ENCODE measurements around the gene ARHGAP27.

ARHGAP27 gene

DNA sequence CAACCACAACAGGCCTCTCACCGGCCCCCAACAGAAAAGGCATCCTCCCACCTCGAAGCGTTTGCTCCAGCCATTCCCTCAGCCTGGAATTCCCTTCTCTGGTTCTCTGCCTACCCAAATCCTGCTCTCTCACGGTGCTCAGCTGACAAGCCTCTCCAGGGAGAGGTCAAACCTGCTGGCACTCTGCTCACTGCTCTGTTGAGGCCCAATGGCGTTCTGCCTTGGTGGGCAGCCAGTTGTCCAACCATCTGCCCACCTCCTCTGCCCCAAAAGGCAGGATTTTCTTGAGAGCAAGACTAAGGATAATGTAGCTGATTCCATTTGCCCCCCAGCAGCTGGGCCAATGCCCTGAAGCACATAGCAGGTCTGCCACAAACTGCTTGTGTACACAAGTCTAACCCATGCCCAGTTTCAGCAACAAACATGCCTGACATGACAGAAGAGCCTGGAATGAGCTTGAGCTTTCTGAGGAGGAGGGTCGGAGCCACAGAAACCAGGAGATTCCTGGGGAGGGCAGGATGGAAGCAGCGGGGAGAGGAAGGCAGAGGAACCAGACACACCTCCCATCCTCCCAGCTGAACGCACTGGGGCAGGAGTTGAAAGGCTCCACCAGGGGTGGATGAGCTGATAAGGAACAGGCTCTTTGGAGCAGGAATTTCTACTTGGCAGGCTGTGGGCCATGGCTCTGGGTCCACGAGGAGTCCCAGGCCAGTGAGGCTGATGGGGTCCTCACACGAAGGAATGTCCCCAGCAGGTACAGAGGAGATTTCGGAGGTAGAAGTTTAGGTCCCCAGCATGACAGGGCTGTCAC is 23.9 kb downstream of the ARHGAP27 start:
- FAIRE-seq: no peak
- no peak for DNase-seq (ENCODE audit: low spot score)

DNA sequence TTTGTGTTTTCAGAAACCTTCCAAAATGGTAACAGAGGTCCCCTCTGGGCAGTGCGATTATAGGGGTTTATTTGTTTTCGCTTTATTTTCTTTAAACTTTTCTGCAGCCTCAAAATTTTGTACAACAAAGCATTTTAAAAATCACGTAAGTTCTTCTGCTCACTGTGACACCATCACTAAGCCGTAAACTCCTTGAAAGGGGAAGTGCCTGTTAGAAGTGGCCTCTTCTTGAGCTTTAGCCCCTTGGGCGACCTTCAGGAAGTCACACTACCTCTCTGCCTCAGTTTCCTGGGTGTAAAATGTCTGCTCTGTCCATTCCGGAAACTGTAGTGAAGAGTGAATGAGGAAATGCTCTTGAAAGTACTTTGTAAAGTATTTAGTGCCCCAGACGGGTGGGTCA is 26.6 kb downstream of the ARHGAP27 start:
- FAIRE-seq (no peak), DNase-seq (ENCODE audit: low spot score) (no peak)

DNA sequence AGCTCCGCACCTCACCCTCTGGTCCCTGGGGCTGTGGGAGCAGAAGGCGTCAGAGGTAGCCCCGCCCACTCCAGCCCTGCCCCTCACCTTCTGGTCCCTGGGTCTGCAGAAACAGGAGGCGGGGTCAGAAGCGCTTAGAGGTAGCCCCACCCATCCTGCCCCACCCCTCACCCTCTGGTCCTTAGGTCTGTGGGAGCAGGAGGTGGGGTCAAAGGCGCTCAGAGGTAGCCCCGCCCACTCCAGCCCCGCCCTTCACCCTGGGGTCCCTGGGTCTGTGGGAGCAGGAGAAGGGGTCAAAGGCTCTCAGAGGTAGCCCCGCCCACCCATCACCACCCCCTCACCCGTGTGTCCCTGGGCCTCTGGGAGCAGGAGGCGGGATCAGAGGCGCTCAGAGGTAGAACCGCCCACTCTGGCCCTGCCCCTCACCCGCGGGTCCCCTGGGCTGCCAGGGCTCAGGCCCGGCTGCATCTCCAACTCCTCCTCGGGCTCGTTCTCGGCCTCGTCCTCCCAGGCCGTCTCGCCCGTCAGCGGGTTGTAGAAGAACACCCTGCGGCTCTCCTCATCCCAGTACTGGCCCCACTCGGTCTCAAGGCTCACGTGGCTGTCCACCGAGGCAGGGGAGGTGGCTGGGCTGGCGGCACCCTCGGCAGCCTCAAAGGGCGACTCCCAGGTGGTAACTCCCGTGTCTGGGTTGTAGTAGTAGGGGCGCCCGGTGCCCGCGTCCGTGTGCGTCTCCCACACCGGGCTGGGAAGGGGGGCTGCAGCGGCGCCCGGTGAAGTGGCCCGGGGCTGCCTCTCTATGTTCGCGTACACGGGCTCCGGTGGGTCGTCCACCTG is 27.2 kb downstream of the ARHGAP27 start:
- FAIRE-seq (no peak), DNase-seq (ENCODE audit: low spot score) (no peak)

DNA sequence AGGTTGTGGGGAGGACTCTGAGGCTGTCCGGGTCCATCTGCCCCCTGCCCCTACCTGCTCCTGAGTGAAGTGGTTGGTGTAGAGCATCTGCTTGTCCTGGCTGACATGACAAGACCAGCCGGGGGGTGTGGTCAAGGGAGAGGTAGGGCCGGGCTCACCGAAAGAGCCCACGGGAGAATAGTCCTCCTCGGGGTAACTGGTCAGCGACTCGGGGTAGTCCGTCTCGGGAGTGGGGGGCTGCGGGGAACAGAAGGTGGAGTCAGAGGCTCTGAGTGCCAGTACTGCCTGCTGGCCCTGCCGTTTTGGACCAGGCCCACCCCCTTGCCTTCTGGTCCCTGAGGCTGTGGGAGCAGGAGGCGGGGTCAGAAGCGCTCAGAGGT is 27.8 kb downstream of the ARHGAP27 start:
- no peak for DNase-seq (ENCODE audit: low spot score)
- no peak for FAIRE-seq

DNA sequence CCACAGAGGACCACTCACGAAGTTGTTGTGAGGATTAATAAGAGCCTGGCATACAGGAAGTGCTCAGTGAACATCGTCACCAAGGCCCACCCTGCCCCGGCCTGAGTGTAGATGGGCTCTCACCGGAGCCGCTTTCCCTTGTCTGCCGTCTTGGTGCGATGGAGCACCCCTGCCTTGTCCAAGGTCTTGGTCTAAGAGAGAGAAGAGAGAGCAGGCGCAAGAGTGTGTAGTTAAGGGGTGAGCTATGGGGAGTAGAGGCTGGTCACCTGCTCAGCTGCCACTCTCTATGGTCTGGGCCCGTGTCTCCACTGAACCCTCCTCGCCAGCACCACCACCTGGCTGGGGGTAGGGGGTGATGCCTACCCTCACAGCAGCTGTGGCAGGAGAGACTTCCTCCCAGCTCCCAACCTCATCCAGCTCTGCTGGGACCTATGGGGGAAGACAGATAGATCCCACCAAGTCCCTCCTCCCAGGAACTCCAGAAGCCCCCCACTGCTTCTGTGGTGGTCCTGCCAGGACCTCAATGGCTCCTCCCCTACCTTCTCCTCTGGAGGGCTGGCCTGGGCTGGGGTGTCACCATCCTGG is 28.7 kb downstream of the ARHGAP27 start:
- DNase-seq (ENCODE audit: low spot score) (no peak), FAIRE-seq (no peak)

DNA sequence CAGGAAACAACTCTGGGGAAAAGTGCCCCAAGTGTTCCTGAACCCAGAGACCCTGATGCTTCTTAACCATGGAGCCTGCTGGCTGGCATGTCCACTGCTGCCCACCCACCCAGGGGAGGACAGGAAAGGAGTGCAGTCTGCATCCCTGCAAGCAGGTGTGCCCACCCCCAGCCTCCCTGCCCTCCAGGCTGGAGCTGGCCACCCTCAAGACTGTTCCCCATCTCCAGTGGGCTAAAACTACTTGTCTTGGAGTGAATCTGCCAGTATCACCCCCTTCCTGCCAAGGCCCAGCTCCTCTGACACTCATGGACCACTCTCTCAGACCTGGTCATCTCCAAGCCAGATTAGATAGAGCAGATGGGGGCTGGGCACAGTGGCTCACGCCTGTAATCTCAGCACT is 29.8 kb downstream of the ARHGAP27 start:
- DNase-seq (ENCODE audit: low spot score) (no peak), FAIRE-seq (no peak)

DNA sequence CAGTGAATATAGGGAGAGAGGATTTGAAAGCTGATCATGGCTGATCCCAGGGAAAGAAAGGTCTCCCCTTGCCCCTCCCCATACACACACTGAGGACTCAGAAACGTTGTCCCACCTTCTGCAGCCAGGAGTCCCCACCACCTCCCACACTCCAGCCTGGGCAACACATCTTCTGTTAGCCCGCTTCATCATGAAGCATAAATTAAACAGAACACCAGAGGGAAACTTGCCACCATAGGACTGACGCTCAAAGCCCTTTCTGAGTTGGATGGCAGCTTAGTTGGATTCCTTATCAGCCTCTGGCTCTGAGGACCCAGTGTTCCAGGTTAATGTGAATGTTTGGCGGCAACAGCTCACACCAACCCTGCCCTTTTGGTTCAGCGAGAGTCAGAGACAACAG is 33.9 kb downstream of the ARHGAP27 start:
- FAIRE-seq: no peak
- no peak for DNase-seq (ENCODE audit: low spot score)

DNA sequence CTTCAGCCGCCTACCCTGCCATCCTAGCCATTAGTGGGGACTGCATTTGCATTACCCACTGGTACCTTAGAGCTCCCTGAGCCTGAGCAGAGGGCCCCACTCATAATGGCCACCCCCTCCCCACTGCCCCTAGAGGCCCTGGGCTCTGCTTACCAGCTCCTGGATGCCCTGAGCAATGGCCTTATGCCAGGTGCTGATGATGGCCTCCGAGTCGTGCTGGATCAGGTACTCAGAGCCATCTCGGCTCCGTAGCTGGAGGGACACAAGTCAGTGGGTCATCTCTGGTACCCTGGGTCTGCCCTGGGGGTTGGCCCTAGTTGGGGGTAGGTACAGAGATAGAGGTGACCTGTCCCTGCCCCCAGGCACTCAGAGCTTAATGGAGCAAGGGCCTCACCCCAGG is 34.9 kb downstream of the ARHGAP27 start:
- no peak for FAIRE-seq
- DNase-seq (ENCODE audit: low spot score): no peak

DNA sequence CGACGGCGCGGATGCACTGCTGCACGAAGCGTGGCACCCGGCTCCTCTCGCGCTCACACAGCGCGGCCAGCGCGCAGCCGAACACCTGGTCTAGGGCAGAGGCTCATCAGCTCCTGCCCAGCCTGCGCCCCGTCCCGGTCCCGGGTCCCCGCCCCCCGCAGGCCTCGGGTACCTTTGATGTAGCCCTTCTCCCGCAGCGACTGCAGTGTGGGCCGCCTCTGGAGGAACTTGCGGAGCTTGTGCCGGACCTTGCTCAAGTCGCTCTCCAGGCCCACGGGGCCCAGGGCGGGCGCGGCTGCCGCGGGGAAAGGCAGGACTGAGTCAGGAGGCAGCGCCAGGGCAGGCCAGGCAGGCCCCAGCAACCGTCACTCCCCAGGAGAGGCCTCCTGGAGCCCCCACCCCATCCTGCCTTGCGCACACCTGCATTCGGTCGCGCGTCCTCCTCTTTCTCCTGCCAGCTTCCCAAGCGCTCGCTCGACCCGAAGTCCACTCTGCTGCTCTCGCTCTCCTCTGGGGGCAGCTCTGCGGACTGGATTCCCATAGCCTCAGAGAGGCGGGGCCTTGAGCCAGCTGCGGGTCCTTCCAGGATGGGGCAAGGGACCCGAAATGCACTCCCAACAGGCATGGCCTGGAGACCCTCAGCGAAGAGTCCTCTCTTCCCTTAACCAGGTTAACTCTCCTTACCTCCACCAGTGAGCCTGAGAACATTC is 36.0 kb downstream of the ARHGAP27 start:
- DNase-seq (ENCODE audit: low spot score) (no peak), FAIRE-seq (no peak)

DNA sequence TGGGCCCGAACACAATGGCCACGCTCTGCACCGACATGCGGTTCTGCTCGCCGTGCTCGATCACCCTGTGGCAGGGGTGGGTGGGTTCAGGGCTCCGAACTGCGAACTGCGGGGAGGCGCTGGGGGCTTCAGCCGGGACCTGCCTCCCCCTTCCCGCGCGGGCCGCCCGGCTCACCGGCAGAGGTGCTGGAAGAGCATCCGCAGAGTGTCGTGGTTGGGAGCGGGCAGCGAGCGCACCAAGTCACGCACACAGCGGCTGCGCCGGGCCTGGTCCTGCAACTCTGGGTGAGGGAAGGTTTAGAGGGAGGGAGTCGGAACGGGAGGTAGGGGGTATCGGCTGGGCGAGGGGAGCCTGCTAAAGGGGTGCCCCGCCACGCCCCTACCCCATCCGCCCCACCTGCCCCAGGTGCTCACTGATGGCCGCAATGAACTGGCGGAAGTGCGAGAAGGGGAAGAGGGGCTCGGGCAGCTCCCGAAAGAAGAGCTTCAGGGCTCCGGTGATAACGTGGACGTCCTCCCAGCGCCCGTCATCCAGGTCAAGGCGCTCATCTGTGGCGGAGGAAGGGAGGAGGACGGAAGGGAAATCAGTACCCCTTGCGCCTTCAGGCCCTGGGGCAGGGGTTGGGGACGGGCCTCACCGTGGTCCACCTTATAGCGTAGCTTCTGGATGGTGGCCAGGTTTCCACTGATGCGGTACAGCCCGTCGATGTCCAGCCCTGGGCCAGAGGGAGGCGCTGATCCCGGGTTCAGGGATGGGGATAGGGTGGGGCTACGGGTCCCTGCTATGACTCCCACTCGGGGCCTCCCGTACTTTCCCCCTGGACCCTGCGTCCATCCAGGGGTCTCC is 36.9 kb downstream of the ARHGAP27 start:
- FAIRE-seq (no peak), DNase-seq (ENCODE audit: low spot score) (no peak)

DNA sequence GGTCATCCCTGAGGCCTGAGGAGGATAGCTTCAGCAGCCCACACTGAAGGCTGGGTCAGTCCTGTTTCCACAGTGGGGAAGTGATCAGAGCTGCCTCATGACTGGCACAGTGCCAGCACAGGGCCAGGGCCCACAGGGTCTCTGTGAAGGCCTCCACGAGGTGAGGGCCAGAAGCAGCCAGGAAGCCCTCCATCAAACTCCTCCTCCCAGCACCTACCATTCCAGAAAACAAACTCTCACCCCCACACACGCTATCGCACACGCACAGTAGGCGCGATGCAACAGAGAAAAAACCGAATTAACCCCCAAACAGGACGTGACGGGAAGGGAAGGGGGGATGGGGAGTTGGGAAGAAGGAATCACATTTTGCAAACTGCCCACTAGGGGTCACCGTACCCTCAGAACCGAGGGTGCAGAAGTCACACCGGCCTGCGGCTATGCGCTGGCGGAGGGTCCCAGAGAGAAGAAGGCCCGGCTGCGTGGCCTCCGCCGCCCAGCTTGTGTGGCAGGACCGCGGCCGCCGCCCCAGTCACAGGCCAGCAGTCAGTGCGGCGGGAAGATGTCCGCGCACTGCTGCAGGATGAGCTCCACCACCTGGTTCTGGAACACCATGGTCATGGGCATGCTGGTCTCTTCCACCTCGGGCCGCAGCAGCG is 37.6 kb downstream of the ARHGAP27 start:
- peak; percentile 93 for FAIRE-seq

DNA sequence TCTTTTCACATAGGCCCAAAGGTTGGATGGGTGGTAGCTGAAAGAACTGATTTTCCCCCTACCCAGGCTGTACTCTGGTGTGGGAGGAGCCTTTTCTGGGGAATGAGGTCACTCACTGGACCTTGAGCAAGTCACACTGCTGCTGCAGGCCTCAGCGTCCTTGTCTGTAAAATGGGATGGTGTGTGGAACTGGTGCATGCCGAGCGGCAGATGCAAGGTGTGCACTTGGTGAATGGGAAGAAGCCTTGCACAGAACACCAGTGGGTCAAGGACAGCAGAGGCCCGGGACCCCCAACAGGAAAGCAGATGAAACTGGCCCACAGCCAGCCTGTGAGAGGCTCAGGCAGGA is 38.1 kb downstream of the ARHGAP27 start:
- DNase-seq (ENCODE audit: low spot score): no peak
- no peak for FAIRE-seq

More for the DNA sequence above, 37.6 kb downstream of the ARHGAP27 start:
- peak; percentile 77 for DNase-seq (ENCODE audit: low spot score)

DNA sequence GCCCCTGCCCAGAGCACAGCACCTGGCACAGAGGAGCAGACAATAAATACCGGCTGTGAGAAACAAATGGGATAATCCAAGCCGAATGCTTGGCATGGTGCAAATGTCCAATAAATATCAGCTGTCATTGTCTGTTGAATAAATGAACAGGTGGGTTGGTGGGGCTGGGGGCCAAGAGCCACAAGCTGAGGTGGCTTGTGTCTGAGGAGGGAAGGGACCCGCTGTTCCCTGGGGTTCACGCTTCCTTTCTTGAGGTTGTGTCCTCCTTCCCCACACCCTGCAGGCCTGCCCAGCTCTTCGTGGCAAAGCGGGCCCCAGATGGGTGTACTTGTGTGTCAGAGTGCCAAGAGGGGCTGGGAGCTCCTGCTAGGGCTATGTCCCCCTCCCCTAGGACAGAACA is 38.6 kb downstream of the ARHGAP27 start:
- DNase-seq (ENCODE audit: low spot score) (no peak), FAIRE-seq (no peak)

DNA sequence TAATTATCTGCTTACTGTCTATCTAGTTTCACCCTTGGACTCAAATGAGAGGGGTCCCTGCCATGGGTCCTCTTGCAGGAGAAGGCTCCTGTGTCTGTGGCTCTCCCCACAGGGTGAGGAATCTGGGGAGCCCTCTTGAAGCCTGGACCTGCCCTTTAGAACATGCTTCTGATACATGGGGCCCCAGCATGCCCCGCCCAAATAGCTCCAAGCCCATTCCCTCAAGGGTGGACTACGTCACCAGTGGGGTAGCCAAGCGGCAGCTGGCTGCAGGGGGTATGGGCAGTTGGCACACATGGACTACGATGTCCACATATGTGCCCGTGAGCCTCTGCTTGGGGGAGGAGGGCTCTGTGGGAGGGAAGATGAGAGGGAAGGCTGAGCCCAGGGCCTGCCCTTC is 39.3 kb downstream of the ARHGAP27 start:
- FAIRE-seq (no peak), DNase-seq (ENCODE audit: low spot score) (no peak)

DNA sequence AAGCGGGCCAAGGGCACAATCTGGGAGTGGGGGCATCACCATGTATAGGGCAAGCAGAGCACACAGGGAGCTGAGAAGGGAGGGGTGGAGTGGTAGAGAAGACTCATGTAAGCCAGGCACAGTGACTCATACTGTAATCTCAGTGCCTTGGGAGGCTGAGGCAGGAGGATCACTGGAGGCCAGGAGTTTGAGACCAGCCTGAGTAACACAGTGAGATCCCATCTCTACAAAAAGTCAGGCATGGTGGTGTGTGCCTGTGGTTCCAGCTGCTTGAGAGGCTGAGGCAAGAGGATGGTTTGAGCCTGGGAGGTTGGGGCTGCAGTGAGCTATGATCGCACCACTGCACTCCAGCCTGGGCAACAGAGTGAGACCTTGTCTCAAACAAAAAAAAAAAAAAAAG is 40.8 kb downstream of the ARHGAP27 start:
- no peak for DNase-seq (ENCODE audit: low spot score)
- FAIRE-seq: no peak

DNA sequence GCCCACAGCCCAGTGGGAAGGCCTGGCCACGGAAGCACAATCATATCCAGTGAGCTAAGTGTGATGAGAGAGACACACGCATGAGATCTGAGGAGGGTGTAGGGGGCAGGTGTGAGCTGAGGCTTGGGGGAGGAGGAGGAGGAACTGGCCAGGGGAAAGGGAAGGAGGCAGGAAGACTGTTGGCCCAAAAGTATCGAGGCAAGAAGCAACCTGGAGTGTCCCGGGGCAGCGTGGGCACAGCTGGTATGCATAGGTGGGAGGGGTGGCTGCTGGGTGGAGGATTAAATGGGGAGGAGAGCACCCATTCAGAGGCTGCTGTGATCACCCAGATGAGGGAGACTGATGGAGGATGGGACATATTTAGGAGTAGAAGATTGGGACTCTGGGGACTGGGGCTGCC is 41.4 kb downstream of the ARHGAP27 start:
- FAIRE-seq (no peak), DNase-seq (ENCODE audit: low spot score) (no peak)

DNA sequence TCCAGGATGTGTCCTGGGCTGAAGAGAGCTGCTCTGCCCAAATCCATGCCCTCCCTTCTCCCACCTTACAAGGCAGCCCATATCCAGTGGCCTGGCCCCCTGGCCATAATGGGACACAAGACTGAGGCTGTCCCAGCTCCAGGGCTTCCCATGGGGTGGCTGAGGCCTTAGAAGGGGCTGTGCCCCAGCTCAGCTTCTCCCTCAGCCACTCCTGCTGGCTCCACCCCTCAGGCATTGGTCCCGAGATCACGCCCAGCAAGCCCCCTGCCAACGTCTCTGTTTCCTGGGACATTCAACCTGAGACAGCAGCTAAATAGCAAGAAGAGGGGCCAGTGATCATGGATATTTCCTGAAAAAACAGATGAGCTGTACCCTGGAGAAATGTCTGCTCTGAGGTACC is 43.3 kb downstream of the ARHGAP27 start:
- FAIRE-seq: no peak
- no peak for DNase-seq (ENCODE audit: low spot score)

DNA sequence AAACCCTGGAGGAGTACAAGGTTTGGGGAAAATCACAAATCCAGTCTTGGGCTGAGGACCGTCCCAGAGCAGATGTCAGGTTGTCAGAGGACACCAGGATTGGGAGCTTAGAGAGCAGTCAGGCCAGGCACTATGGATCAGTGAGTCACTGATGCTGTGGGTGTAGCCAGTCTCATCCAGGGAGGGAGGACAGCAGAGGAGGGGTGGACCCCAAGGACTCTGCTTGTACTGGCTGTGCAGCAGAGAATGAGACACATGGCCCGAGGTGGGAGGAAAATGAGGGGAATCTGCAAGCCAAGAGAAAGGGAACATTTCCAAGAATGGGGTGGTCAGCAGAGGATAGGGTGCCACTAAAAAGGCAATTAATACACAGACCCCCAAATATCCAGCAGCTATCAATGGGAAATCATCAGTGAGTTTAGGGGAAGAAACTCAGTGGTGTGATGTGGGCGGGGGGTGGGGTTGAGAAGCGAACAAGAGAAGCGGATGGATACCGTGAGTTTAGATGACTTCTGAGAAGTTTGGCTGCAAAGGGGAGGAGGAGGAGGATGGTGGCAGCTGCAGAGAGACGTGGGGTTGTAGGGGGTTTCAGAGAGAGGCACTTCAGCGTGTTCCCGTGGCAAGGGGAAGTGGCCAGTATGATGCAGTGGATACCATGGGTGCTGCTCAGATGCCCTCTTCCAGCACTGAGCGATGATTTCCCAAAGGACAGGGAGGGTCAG is 43.9 kb downstream of the ARHGAP27 start:
- DNase-seq (ENCODE audit: low spot score) (no peak), FAIRE-seq (no peak)

DNA sequence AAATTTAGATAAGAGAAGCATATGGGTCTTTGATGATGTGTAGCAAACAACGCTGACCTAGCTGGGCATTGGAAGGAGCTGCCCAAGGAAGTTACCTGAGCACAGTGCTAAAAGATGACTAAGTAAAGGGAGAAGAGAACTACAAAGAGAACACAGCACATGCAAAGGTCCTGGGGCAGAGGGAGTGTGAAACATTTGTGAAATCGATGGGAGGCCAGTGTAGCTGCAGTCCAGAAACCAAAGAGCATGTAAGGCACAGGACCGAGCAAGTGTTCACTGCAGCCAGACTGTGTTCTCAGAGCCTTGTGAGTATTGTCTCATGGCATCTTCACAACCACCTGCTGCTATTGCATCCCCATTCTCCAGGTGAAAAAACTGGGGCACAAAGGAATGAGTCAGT is 44.9 kb downstream of the ARHGAP27 start:
- DNase-seq (ENCODE audit: low spot score) (no peak), FAIRE-seq (no peak)

DNA sequence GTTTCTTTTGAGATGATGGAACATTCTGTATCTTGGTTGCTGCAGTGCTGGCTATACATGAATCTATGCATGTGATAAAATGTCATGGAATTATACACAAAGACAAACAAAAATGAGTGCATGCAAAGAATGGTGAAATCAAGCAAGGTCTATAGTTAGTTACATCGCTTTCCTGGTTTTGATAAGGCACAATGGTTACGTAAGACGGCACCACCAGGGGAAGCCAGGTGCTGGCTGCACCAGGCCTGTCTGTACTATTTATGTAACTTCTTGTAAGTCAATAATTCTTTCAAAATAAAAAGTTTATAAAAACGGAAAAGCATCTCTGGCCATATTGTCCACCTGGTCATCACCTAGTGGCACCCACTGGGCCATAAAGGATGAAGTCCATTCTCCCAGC is 46.5 kb downstream of the ARHGAP27 start:
- FAIRE-seq: no peak
- DNase-seq (ENCODE audit: low spot score): no peak
